Thymus (tissue), 14 donors: Measurements from ENCODE around the gene MSX2. TPM values are rescaled to one million over a fixed set of nuclear protein-coding genes. Genes with fewer than 3 reads are reported as not detected.

Source experiments
- DNase-seq, 9 donors: peaks; one replicate each; pipeline ENCODE4 v3.0.0-alpha.2; 2013; ENCODE audit warnings: low spot score in 9 of 9, low read depth in 6 of 9, missing footprints in 1 of 9
- H3K27ac ChIP-seq, 2 donors: one replicate each; pipeline ENCODE4 v1.5.1; 2013; ENCODE audit warnings: control low read depth in 1 of 2, low read depth in 1 of 2, low read length in 1 of 2, mild to moderate bottlenecking in 1 of 2, moderate library complexity in 1 of 2
- H3K27me3 ChIP-seq, 2 donors: one replicate each; pipeline ENCODE4 v1.5.1; 2013; ENCODE audit warnings: low read length in 1 of 2; ENCODE audit not compliant: control insufficient read depth in 2 of 2, insufficient read depth in 1 of 2
- H3K36me3 ChIP-seq, 2 donors: one replicate each; pipeline ENCODE4 v1.5.1; 2013; ENCODE audit warnings: low read length in 1 of 2, mild to moderate bottlenecking in 1 of 2, moderate library complexity in 1 of 2; ENCODE audit not compliant: control insufficient read depth in 2 of 2, insufficient read depth in 2 of 2
- H3K4me1 ChIP-seq, 2 donors: one replicate each; pipeline ENCODE4 v1.5.1; 2013; ENCODE audit warnings: low read length in 2 of 2; ENCODE audit not compliant: control insufficient read depth in 2 of 2, insufficient read depth in 2 of 2
- H3K4me3 ChIP-seq, 2 donors: one replicate each; pipeline ENCODE4 v1.5.1; 2013; ENCODE audit warnings: low read length in 2 of 2, control low read depth in 1 of 2, mild to moderate bottlenecking in 1 of 2
- H3K9me3 ChIP-seq, 2 donors: one replicate each; pipeline ENCODE4 v1.5.1; 2013; ENCODE audit warnings: low read length in 1 of 2, mild to moderate bottlenecking in 1 of 2; ENCODE audit not compliant: control insufficient read depth in 2 of 2, insufficient read depth in 1 of 2
- WGBS: extraction: QIAGEN DNeasy Blood & Tissue Kit; methylation state at CpG from one replicate; pipeline ENCODE4 v1.1.7; 2013; 5-methylcytosine and 5-hydroxymethylcytosine counted together
- long read RNA-seq, 10 donors: transcript quantifications; one replicate each; lab custom pipeline, GENCODE V29; 2026
- polyA plus RNA-seq: library from polyadenylated mRNA; stranded (reverse); fragments of 200-250 nt; gene quantifications from one replicate; pipeline ENCODE4 v1.2.3, GENCODE V29; 2013
- total RNA-seq: library from RNA; stranded (reverse); fragments of 120-200 nt; gene quantifications from one replicate; pipeline ENCODE4 v1.2.4, GENCODE V29; 2013
- donor health status: healthy.

Gene MSX2
- total RNA-seq: 0.19 TPM
- polyA plus RNA-seq: 0.41 TPM
- long read RNA-seq, donor 1: 0 reads
- long read RNA-seq, donor 2: 0 reads
- long read RNA-seq, donor 3: 0 reads
- long read RNA-seq, donor 4: 0 reads
- long read RNA-seq, donor 5: 0 reads
- long read RNA-seq, donor 6: 0 reads
- long read RNA-seq, donor 7: 0 reads
- long read RNA-seq, donor 8: 0 reads
- long read RNA-seq, donor 9: 0 reads
- long read RNA-seq, donor 10: 0 reads

GRCh38 chr5:174724484-174725260 lies at the start of gene MSX2:
Gene MSX2 (plus strand): TSS chr5:174724582. CDS start chr5:174724660, 78 bp downstream.
- no peaks in the 10 kb centered on the region for H3K9me3 ChIP-seq
- H3K27me3 ChIP-seq: peaks cover 86 to 95% of the 10 kb centered on the region in 2 donors
- DNase-seq: peak in 3 of 9 donors; percentile 18 to 28 (median 21)
- H3K4me1 ChIP-seq: no peaks in the 10 kb centered on the region
- 5% methylated on average over 87 of the region's 87 CpGs for WGBS
- H3K27ac ChIP-seq: no peak within 1 kb of the TSS
- H3K36me3 ChIP-seq: no peaks in the 10 kb centered on the region
- H3K4me3 ChIP-seq: no peak within 1 kb of the TSS

DNA sequence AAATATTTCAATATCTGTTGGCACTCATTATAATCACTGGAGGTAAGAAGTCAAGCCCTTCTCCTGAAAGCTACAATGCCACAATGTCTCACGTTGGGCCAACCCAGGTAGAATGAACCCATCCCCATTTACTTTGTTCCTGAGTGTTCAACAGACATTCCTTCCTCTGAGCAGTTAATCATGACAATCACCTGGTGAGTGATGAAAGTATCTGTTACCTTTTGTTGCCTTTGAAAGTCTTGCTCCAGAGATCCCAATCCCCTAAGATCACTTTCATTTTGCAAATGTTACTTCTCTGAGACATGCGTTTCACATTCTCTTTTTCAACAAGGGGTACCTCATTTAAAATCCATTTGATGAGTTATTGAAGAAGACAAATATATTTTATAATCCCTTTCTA lies 49.3 kb upstream of the MSX2 start:
- no peak overlapping the region for H3K4me3 ChIP-seq
- no peaks in the 10 kb centered on the region for H3K4me1 ChIP-seq
- no peak for DNase-seq
- H3K27ac ChIP-seq: no peak overlapping the region
- no peaks in the 10 kb centered on the region for H3K9me3 ChIP-seq
- 87% methylated on average over 2 of the region's 2 CpGs for whole genome bisulfite sequencing
- H3K36me3 ChIP-seq: no peaks in the 10 kb centered on the region
- no peaks in the 10 kb centered on the region for H3K27me3 ChIP-seq

GRCh38 chr5:174675916-174676315 lies 48.5 kb upstream of the MSX2 start:
- 87% methylated on average over 5 of the region's 5 CpGs for WGBS
- H3K9me3 ChIP-seq: no peaks in the 10 kb centered on the region
- H3K4me1 ChIP-seq: no peaks in the 10 kb centered on the region
- no peak overlapping the region for H3K27ac ChIP-seq
- DNase-seq: no peak
- no peak overlapping the region for H3K4me3 ChIP-seq
- no peaks in the 10 kb centered on the region for H3K36me3 ChIP-seq
- no peaks in the 10 kb centered on the region for H3K27me3 ChIP-seq

GRCh38 chr5:174678107-174678506 lies 46.3 kb upstream of the MSX2 start:
- no peaks in the 10 kb centered on the region for H3K36me3 ChIP-seq
- no peaks in the 10 kb centered on the region for H3K4me1 ChIP-seq
- no peak overlapping the region for H3K4me3 ChIP-seq
- no peak overlapping the region for H3K27ac ChIP-seq
- DNase-seq: no peak
- no peaks in the 10 kb centered on the region for H3K27me3 ChIP-seq
- H3K9me3 ChIP-seq: no peaks in the 10 kb centered on the region

DNA sequence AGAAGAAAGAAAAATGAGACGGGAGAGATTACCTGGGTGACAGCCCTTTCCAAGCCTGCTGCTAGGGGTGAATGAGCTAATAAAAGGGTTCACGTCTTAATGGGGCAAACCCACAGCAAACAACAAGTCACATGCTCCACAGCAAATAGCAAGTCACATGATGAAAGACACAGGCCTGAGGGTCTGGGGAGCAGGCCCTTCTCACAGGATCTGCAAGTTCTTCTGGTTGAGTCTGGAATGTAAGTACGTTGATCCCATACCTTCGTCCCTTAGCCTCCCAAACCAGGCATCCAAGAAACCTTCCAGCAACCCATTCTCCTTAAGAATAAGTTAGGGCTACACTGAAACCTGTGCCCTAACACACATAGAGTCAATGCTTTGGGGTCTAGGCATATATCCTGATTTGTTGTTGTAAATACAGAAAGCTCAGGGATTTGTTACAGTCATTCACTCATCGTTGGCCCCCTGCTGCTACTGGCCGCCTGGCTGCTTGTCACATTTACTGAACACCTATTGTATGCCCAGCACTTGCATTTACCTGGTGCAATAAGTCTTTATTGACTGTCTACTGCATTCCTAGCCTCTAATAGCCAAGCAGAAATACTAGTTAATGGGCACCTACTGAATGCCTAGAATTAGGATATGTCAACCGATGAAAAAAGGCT lies 43.3 kb upstream of the MSX2 start:
- no peaks in the 10 kb centered on the region for H3K4me1 ChIP-seq
- no peaks in the 10 kb centered on the region for H3K36me3 ChIP-seq
- no peak overlapping the region for H3K4me3 ChIP-seq
- no peaks in the 10 kb centered on the region for H3K9me3 ChIP-seq
- peaks cover 0 to under 1% of the 10 kb centered on the region in 2 donors for H3K27me3 ChIP-seq
- no peak for DNase-seq
- H3K27ac ChIP-seq: no peak overlapping the region
- WGBS: 90% methylated on average over 7 of the region's 7 CpGs

DNA sequence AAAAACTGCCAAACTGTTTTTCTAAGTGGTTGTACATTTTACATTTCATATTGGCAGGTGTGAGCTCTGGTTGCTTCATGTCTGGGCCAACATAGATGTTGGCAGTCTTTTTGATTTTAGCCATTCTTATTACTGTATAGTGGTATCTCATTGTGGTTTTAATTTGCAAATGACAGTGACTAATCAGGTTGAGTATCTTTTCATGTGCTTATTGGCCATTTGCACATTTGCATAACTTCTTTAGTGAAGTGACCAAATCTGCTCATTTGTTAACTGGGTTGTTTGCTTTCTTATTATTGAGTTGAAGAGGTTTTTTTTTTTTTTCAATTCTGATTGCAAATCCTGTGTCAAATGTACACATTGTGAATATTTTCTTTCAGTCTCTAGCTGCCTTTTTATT lies 36.9 kb upstream of the MSX2 start:
- Histone ChIP-seq H3K9me3 (no peaks in the 10 kb centered on the region), H3K27me3 (peaks cover 19 to 53% of the 10 kb centered on the region in 2 donors), H3K36me3 (no peaks in the 10 kb centered on the region), H3K27ac (no peak overlapping the region), H3K4me1 (no peaks in the 10 kb centered on the region), H3K4me3 (no peak overlapping the region)
- DNase-seq: no peak

DNA sequence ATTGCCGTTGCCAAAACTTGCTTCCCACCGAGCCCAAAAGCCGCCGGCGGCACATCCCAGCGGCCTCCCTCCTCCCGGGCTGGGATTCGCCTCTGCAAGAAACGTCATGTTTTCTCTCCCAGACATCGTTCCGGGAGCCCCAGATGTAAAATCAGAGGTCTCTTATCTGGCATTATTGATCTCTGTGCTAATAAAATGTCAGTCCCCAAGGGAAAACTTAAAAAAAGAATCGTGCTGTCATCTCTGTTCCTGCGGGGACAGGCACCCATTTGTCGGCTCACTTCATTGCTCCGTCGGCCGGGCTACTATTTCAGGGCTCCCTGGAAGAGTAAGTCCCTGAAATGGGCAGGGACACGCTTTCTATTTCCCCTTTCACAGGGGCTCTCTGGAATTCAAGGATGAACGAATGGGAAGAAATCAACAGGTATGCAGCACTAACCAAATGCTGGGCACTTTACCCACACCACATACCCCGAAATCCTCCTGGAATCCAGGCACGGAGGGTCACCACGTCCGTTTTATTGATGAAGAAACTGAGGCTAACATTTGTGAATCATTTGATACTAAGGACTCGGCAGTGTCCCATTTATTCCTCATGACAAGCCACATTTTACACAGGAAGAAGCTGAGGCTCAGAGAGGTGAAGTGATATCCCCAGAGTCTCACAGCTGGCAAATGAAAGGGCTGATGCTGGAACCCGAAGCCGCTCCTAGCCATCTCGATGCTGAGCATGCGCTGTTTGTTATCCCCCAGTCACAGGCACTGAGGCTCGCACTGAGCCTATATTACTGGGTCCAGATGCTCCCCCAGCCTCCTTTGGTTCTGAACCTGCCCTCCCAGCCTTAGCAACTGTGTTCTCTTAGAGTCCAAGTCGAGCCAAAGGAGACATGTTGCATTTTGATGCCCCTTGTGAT lies 35.7 kb upstream of the MSX2 start:
- H3K4me3 ChIP-seq: no peak overlapping the region
- H3K36me3 ChIP-seq: no peaks in the 10 kb centered on the region
- DNase-seq: no peak
- no peaks in the 10 kb centered on the region for H3K9me3 ChIP-seq
- no peaks in the 10 kb centered on the region for H3K4me1 ChIP-seq
- WGBS: 8% methylated on average over 30 of the region's 30 CpGs
- H3K27me3 ChIP-seq: peaks cover 25 to 65% of the 10 kb centered on the region in 2 donors
- H3K27ac ChIP-seq: no peak overlapping the region

DNA sequence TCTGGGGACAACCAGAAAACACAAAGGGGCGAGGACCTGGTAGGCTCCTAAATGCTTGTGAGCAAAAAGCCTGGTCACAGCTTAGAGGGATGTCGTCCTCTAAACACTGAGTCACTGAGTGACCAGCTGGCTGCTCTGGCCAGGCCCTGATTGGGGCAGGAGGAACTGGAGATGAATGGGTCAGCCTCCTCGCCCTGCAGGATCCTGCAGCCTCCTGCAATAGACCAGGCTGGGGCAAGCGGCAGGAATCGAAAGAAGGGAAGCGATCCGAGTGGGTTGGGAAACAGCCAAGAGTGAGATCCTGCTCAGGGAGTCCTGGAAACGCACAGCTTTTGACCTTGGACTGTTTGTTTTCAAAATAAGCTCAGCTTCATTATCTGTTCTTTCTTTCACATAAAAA lies 34.1 kb upstream of the MSX2 start:
- no peaks in the 10 kb centered on the region for H3K4me1 ChIP-seq
- no peak overlapping the region for H3K27ac ChIP-seq
- WGBS: 18% methylated on average over 8 of the region's 8 CpGs
- H3K36me3 ChIP-seq: no peaks in the 10 kb centered on the region
- H3K27me3 ChIP-seq: peaks cover 31 to 80% of the 10 kb centered on the region in 2 donors
- no peak overlapping the region for H3K4me3 ChIP-seq
- no peak for DNase-seq
- no peaks in the 10 kb centered on the region for H3K9me3 ChIP-seq
